Measurements from ENCODE around the gene SH3RF3.
"Not testable (repeated sequence)": the region's sequence is repeated elsewhere in the genome, so short reads cannot be mapped to it uniquely, and the experiment has no call there.

The SH3RF3 gene

GRCh38 chr2:109118321-109118720 is 10.7 kb upstream of the SH3RF3 start:
- DNase-seq (ENCODE audit: low spot score): no peak

- DNase-seq (ENCODE audit: low spot score): no peak
Measured at GRCh38 chr2:109120166-109120565, 8.8 kb upstream of the SH3RF3 start.

GRCh38 chr2:109120686-109121085 is 8.3 kb upstream of the SH3RF3 start:
- not testable (repeated sequence) for DNase-seq (ENCODE audit: low spot score)

GRCh38 chr2:109123586-109124201 is 5.3 kb upstream of the SH3RF3 start:
- DNase-seq (ENCODE audit: low spot score): no peak

GRCh38 chr2:109124982-109125592 is 3.9 kb upstream of the SH3RF3 start:
- DNase-seq (ENCODE audit: low spot score): no peak

GRCh38 chr2:109125593-109126500 is 3.2 kb upstream of the SH3RF3 start:
- DNase-seq (ENCODE audit: low spot score): no peak

- DNase-seq (ENCODE audit: low spot score): no peak
Measured at GRCh38 chr2:109126501-109126860, 2.5 kb upstream of the SH3RF3 start.

- DNase-seq (ENCODE audit: low spot score): no peak
Measured at GRCh38 chr2:109127556-109127955, 1.4 kb upstream of the SH3RF3 start.

GRCh38 chr2:109128048-109128615 is 873 bp upstream of the SH3RF3 start:
- peak; percentile 24 for DNase-seq (ENCODE audit: low spot score)

GRCh38 chr2:109129356-109129920 is 433 bp downstream of the SH3RF3 start:
- DNase-seq (ENCODE audit: low spot score): no peak

- no peak for DNase-seq (ENCODE audit: low spot score)
Measured at GRCh38 chr2:109129921-109130722, 1.1 kb downstream of the SH3RF3 start.

- DNase-seq (ENCODE audit: low spot score): no peak
Measured at GRCh38 chr2:109130723-109130995, 1.7 kb downstream of the SH3RF3 start.

GRCh38 chr2:109131777-109132176 is 2.8 kb downstream of the SH3RF3 start:
- DNase-seq (ENCODE audit: low spot score): no peak

GRCh38 chr2:109132626-109133025 is 3.6 kb downstream of the SH3RF3 start:
- DNase-seq (ENCODE audit: low spot score): no peak

- no peak for DNase-seq (ENCODE audit: low spot score)
Measured at GRCh38 chr2:109133746-109134145, 4.7 kb downstream of the SH3RF3 start.

GRCh38 chr2:109134741-109135358 is 5.8 kb downstream of the SH3RF3 start:
- DNase-seq (ENCODE audit: low spot score): no peak

GRCh38 chr2:109135359-109136197 is 6.6 kb downstream of the SH3RF3 start:
- no peak for DNase-seq (ENCODE audit: low spot score)

- DNase-seq (ENCODE audit: low spot score): no peak
Measured at GRCh38 chr2:109136542-109136941, 7.5 kb downstream of the SH3RF3 start.

GRCh38 chr2:109137616-109138015 is 8.6 kb downstream of the SH3RF3 start:
- no peak for DNase-seq (ENCODE audit: low spot score)

- DNase-seq (ENCODE audit: low spot score): no peak
Measured at GRCh38 chr2:109138449-109138848, 9.4 kb downstream of the SH3RF3 start.

Measured in NAMALWA (cell line).